K562 (cell line): ENCODE results near the gene GTF2H4. TPM values are rescaled to one million over a fixed set of nuclear protein-coding genes. Genes with fewer than 3 reads are reported as not detected.
A peak's percentile ranks its signal among the peaks of the same experiment; 100 is the strongest.

Experiments used
- AFF4 ChIP-seq: sonication (generic); formaldehyde crosslinking; IDR thresholded peaks from 2 replicates; pipeline ENCODE4 v1.8.0; 2023; ENCODE audit warnings: mild to moderate bottlenecking, missing genetic modification reagents
- CTBP1 ChIP-seq: fragments of 450-650 bp; IDR thresholded peaks from 2 replicates; pipeline ENCODE4 v1.6.1; 2016; ENCODE audit warnings: borderline replicate concordance
- CXXC5 ChIP-seq: fragments of 250-450 bp; sonication (Bioruptor Pico); IDR thresholded peaks from 2 replicates; pipeline ENCODE4 v1.8.0; 2022; ENCODE audit warnings: inconsistent platforms, mild to moderate bottlenecking, moderate library complexity
- DMBX1 ChIP-seq: fragments of 250-450 bp; sonication (Bioruptor Pico); IDR thresholded peaks from 2 replicates; pipeline ENCODE4 v1.8.0; 2022; ENCODE audit warnings: inconsistent platforms, mild to moderate bottlenecking, moderate library complexity, borderline replicate concordance
- EGR1 ChIP-seq: fragments of 450-650 bp; conservative IDR thresholded peaks from 2 replicates; pipeline ENCODE4 v1.6.1; 2017; ENCODE audit warnings: mild to moderate bottlenecking
- FOXK2 ChIP-seq, 2 experiments: fragments of 450-650 bp; IDR thresholded peaks in 1 of 2; conservative IDR thresholded peaks in 1 of 2; 2 replicates each; pipeline ENCODE4 v1.6.1; 2016; ENCODE audit warnings: low read depth in 2 of 2, mild to moderate bottlenecking in 1 of 2
- HDAC1 ChIP-seq, 2 experiments: fragments of 450-650 bp; IDR thresholded peaks; 2 replicates each; pipeline ENCODE4 v1.6.1; 2016 to 2017; ENCODE audit warnings: inconsistent platforms in 1 of 2, mild to moderate bottlenecking in 1 of 2, moderate library complexity in 1 of 2
- HDGF ChIP-seq: fragments of 450-650 bp; IDR thresholded peaks from 2 replicates; pipeline ENCODE4 v1.6.1; 2016
- KAT7 ChIP-seq: sonication (generic); formaldehyde crosslinking; IDR thresholded peaks from 2 replicates; pipeline ENCODE4 v1.8.0; 2022; ENCODE audit warnings: missing genetic modification reagents, mild to moderate bottlenecking, borderline replicate concordance
- PHF8 ChIP-seq: fragments of 200-600 bp; sonication (generic); IDR thresholded peaks from 2 replicates; pipeline ENCODE4 v1.6.1; 2012; ENCODE audit warnings: mixed run types, mild to moderate bottlenecking, inconsistent platforms, low read length, moderate library complexity, borderline replicate concordance
- PHTF2 ChIP-seq: fragments of 250-450 bp; sonication (Bioruptor Pico); IDR thresholded peaks from 2 replicates; pipeline ENCODE4 v1.5.0; 2021; ENCODE audit warnings: mild to moderate bottlenecking
- RBBP5 ChIP-seq: fragments of 200-600 bp; sonication (generic); IDR thresholded peaks from 2 replicates; pipeline ENCODE4 v1.6.1; 2012; ENCODE audit warnings: borderline replicate concordance, mild to moderate bottlenecking, low read length, control low read depth, inconsistent platforms; ENCODE audit not compliant: insufficient read depth, poor library complexity, severe bottlenecking
- SMAD4 ChIP-seq: fragments of 250-450 bp; sonication (Bioruptor Pico); conservative IDR thresholded peaks from 2 replicates; pipeline ENCODE4 v1.8.0; 2021; ENCODE audit warnings: inconsistent platforms, mild to moderate bottlenecking, moderate library complexity
- SMARCA4 ChIP-seq: fragments of 450-650 bp; IDR thresholded peaks from 2 replicates; pipeline ENCODE4 v1.6.1; 2016
- ZBTB2 ChIP-seq: fragments of 450-650 bp; IDR thresholded peaks from 2 replicates; pipeline ENCODE4 v1.6.1; 2016; ENCODE audit warnings: antibody characterized with exemption
- ZFX ChIP-seq: sonication (generic); formaldehyde crosslinking; IDR thresholded peaks from 2 replicates; pipeline ENCODE4 v1.8.0; 2022; ENCODE audit warnings: mild to moderate bottlenecking, missing genetic modification reagents, moderate library complexity
- ZNF740 ChIP-seq, 3 experiments: fragments of 200-800 bp in 1 of 3; sonication (Bioruptor generic) in 1 of 3; sonication (generic) in 1 of 3; formaldehyde crosslinking in 1 of 3; IDR thresholded peaks; 2 replicates each; pipeline versions ENCODE4 v1.6.1 to v1.8.0; 2016 to 2022; ENCODE audit warnings: mild to moderate bottlenecking in 2 of 3, missing compliant biosample characterization in 2 of 3, missing genetic modification characterization in 2 of 3, missing genetic modification reagents in 1 of 3
- polyA plus RNA-seq, 8 experiments: library from polyadenylated mRNA; depleted of rRNA in 4 of 8; stranded (reverse) in 5 of 8; unstranded in 3 of 8; fragments of >200 nt; fragmentation: Nextera tagmentation in 2 of 8; fragmentation: Illumina TruSeq in 1 of 8; extraction: Ambion mirVana in 2 of 8; extraction: Trizol in 1 of 8; gene quantifications; 2 replicates each; pipeline versions ENCODE4 v1.2.1 to v1.2.3, GENCODE V29; 2011 to 2014; ENCODE audit warnings: inconsistent platforms in 1 of 8, missing spikeins in 1 of 8
- total RNA-seq, 7 experiments: library from RNA; depleted of rRNA in 6 of 7; stranded (reverse); fragments of >200 nt in 6 of 7; fragmentation: Illumina TruSeq in 2 of 7; extraction: Trizol in 2 of 7; gene quantifications; 2 replicates each; pipeline versions ENCODE4 v1.2.1 to v1.2.3, GENCODE V29; 2011 to 2021; ENCODE audit warnings: low replicate concordance in 1 of 7

Gene GTF2H4
- total and polyA plus RNA-seq, 9 of the 15 experiments (the other 6 are each of a cell fraction or from before 2014, with no cell fraction given) = 3.6 to 86.1 (median 39.6) TPM

GRCh38 chr6:30882759-30883684, 25.0 kb upstream of the GTF2H4 start (continued):
- 0 out of 2 replicates have a peak, but pooled peaks have one; percentile 39 for TF ChIP-seq ZNF740 (CRISPR knock-in tag; IDR thresholded peaks at IDR 0.05)
- TF ChIP-seq ZNF740 (tag; IDR thresholded peaks at IDR 0.05) = no peak
- TF ChIP-seq DMBX1 = no peak
- peak; percentile 41; the same call in 1 of the 2 replicates for TF ChIP-seq PHF8
- 0 out of 2 replicates have a peak, but pooled peaks have one; percentile 22 for TF ChIP-seq KAT7 (CRISPR knock-in tag)
- TF ChIP-seq CXXC5 (CRISPR knock-in tag) = no peak
- no peak for TF ChIP-seq PHTF2 (CRISPR knock-in tag)
- peak in 1 of 2 experiments; percentile 47; a peak in 1 of 4 replicates for TF ChIP-seq FOXK2 (conservative IDR thresholded peaks at IDR 0.05 in 1 of 2, IDR thresholded peaks at IDR 0.05 in 1 of 2; ENCODE audit: low read depth in 2 of 2)
- TF ChIP-seq CTBP1 = peak; percentile 36; the same call in 1 of the 2 replicates
- TF ChIP-seq ZBTB2 = 0 out of 2 replicates have a peak, but pooled peaks have one; percentile 41
- peak; percentile 50 for TF ChIP-seq RBBP5
- TF ChIP-seq AFF4 (CRISPR knock-in tag) = 0 out of 2 replicates have a peak, but pooled peaks have one; percentile 13
- 0 out of 2 replicates have a peak, but pooled peaks have one; percentile 27 for TF ChIP-seq HDGF
- TF ChIP-seq EGR1 = peak; percentile 31; the same call in 1 of the 2 replicates
- no peak for TF ChIP-seq SMAD4
- TF ChIP-seq HDAC1 (IDR thresholded peaks at IDR 0.05) = peak in 1 of 2 experiments; percentile 37; a peak in 1 of 4 replicates
- peak; percentile 33 for TF ChIP-seq ZFX (CRISPR knock-in tag)
- TF ChIP-seq SMARCA4 = 0 out of 2 replicates have a peak, but pooled peaks have one; percentile 18
